ENCODE data around the gene KSR1.
"Not testable (repeated sequence)": the region's sequence is repeated elsewhere in the genome, so short reads cannot be mapped to it uniquely, and the experiment has no call there.

Gene KSR1

DNA sequence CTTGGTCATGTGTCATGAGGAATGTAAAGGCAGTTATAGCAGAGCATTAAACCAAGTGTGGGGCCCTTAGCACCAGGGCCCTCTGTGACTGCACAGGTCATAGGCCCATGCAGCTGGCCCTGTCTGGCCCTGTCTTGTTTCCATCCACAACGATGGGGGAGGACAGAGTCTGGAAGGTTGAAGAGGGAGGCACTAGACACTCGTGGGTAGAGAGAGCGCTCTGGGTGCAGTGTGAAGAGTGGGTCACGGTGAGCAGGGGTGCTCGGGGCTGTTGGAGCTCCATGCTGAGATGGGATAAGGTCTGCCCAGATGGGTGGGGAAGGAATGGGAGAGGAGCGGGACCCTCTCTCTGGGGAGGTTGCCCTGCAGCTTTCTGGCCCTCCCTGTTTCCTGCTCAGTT, 12.8 kb upstream of the KSR1 start:
- no peaks in the 10 kb centered on the region for H3K4me1 ChIP-seq (ENCODE audit: insufficient read depth, low read length)
- no peaks in the 10 kb centered on the region for H3K36me3 ChIP-seq (ENCODE audit: insufficient read depth, low read length)
- H3K9me3 ChIP-seq (ENCODE audit: insufficient read depth, low read depth, low read length) = no peaks in the 10 kb centered on the region
- 90% methylated on average over 6 of the region's 6 CpGs for WGBS
- no peak overlapping the region for H3K4me3 ChIP-seq (ENCODE audit: low read length)
- no peak overlapping the region for H3K9ac ChIP-seq (ENCODE audit: low read depth, low read length)
- H3K27me3 ChIP-seq (ENCODE audit: insufficient read depth, low read length) = no peaks in the 10 kb centered on the region
- no peak overlapping the region for H3K27ac ChIP-seq (ENCODE audit: low read depth, low read length)

DNA sequence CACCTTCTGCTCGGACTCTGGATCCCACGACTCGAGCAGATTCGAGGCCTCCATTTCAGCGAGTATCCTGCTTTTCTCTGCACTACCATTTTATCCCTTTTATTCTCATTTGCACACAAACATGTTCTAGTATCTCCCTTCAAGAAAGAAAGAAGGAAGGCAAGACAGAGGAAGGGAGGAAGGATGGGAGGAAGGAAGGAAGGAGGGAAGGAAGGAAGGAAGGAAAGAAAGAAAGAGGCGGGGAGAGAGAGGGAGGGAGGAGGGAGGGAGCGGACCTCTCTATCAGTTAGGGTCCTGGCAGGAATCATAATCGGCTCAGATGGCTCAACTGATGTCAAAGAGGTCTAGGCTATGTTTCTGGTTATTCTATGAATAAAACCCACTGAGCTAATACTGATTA, 10.3 kb upstream of the KSR1 start:
- 95% methylated on average over 8 of the region's 8 CpGs for WGBS
- H3K9ac ChIP-seq (ENCODE audit: low read depth, low read length) = no peak overlapping the region
- no peaks in the 10 kb centered on the region for H3K4me1 ChIP-seq (ENCODE audit: insufficient read depth, low read length)
- H3K4me3 ChIP-seq (ENCODE audit: low read length) = no peak overlapping the region
- H3K36me3 ChIP-seq (ENCODE audit: insufficient read depth, low read length) = no peaks in the 10 kb centered on the region
- H3K27ac ChIP-seq (ENCODE audit: low read depth, low read length) = no peak overlapping the region
- no peaks in the 10 kb centered on the region for H3K9me3 ChIP-seq (ENCODE audit: insufficient read depth, low read depth, low read length)
- no peaks in the 10 kb centered on the region for H3K27me3 ChIP-seq (ENCODE audit: insufficient read depth, low read length)

DNA sequence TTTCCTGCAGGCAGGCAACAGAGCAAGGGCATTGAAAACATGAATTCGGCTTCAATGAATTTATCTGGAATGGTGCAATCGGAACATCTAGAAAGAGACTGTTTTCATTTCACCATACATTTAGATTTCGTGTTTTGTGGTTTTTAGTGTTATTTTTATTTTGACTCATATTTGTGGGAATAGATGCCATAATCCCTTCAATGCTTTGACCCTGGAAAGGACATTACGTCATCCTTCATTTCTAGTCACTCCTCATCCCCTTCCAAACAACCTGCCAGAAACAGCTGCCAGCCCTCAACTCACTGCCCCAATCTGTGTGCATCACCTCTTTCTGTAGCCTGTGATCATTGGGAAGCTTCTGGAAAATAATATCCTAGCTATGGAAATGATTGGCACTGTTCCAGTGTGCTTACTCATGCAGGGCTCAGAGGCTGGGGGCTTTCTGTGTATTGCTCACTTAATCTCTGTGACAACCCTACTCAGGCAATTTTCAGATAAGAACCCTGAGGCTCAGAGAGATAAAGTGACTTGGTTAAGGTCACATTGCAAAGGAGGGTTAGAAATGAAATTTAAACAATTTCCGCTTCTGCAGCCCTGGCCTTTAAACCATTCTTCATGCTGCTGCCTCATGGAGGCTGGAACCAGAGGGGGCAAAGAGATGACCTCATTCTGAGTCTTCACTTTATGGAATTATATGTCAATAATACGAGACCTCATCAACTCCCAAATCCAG, 9.5 kb upstream of the KSR1 start:
- Histone ChIP-seq H3K4me1 (ENCODE audit: insufficient read depth, low read length) (no peaks in the 10 kb centered on the region), H3K36me3 (ENCODE audit: insufficient read depth, low read length) (no peaks in the 10 kb centered on the region), H3K27me3 (ENCODE audit: insufficient read depth, low read length) (no peaks in the 10 kb centered on the region), H3K9ac (ENCODE audit: low read depth, low read length) (no peak overlapping the region), H3K4me3 (ENCODE audit: low read length) (no peak overlapping the region), H3K27ac (ENCODE audit: low read depth, low read length) (no peak overlapping the region), H3K9me3 (ENCODE audit: insufficient read depth, low read depth, low read length) (no peaks in the 10 kb centered on the region)
- WGBS = 92% methylated on average over 4 of the region's 6 CpGs

DNA sequence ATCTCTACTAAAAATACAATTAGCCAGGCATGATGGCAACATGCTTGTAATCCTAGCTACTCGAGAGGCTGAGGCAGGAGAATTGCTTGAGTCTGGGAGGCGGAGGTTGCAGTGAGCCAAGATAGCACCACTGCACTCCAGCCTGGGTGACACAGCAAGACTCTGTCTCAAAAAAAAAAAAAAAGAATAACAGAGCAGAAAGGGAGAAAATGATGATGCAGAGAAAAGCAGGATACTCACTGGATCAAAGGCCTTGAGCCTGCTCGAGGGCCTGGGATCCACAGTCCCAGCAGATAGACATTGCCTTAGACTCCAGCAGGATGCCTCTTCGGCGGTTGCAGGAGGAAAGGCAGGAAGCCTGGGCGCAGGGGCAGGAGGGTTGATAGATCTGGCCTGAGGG, 7.7 kb upstream of the KSR1 start:
- H3K27ac ChIP-seq (ENCODE audit: low read depth, low read length); H3K4me1 ChIP-seq (ENCODE audit: insufficient read depth, low read length); H3K27me3 ChIP-seq (ENCODE audit: insufficient read depth, low read length); H3K4me3 ChIP-seq (ENCODE audit: low read length); H3K9me3 ChIP-seq (ENCODE audit: insufficient read depth, low read depth, low read length); H3K9ac ChIP-seq (ENCODE audit: low read depth, low read length); H3K36me3 ChIP-seq (ENCODE audit: insufficient read depth, low read length): not testable (repeated sequence)
- WGBS = 91% methylated on average over 6 of the region's 6 CpGs

DNA sequence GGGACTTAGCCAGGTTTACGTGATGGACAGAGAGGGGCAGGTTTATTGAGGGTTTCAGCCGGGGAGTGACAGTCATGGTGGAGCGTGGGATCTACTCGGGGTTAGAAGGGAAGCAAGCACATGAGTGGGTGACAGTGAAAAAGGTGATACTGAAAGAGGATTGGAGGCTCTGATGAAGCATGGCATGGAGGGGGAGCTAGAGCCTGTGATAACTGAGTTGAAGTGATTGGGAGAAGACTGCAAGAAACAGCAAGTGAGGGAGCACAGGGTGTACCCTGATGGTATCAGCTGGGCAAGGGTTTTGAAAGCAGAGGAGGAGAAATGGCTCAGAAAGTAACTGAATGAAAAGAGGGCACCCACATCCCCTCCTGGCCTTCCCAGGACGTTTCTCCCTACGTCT, 6.7 kb upstream of the KSR1 start:
- Histone ChIP-seq H3K4me3 (ENCODE audit: low read length) (no peak overlapping the region), H3K27me3 (ENCODE audit: insufficient read depth, low read length) (no peaks in the 10 kb centered on the region), H3K4me1 (ENCODE audit: insufficient read depth, low read length) (no peaks in the 10 kb centered on the region), H3K9me3 (ENCODE audit: insufficient read depth, low read depth, low read length) (no peaks in the 10 kb centered on the region), H3K27ac (ENCODE audit: low read depth, low read length) (no peak overlapping the region), H3K36me3 (ENCODE audit: insufficient read depth, low read length) (no peaks in the 10 kb centered on the region), H3K9ac (ENCODE audit: low read depth, low read length) (no peak overlapping the region)
- 90% methylated on average over 6 of the region's 6 CpGs for WGBS

DNA sequence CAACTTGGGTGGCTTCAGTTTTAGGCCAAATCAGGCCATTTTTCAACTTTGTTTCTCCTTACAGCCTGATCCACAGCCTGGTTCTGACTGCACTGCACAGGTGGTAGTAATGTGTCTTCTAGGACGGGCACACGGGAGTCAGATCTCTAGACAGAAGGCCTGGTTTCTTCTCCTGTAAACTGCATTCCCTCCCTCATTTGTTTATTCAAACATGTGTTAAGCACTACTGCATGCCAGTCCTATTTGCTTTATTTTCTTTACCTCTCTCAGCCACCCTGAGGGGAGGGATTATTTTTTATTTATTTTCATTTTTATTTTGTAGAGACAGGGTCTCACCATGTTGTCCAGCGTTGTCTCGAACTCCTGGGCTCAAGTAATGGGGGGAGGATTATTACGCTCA, 6.3 kb upstream of the KSR1 start:
- Histone ChIP-seq H3K27ac (ENCODE audit: low read depth, low read length) (no peak overlapping the region), H3K4me3 (ENCODE audit: low read length) (no peak overlapping the region), H3K27me3 (ENCODE audit: insufficient read depth, low read length) (peaks cover 2% of the 10 kb centered on the region), H3K9ac (ENCODE audit: low read depth, low read length) (no peak overlapping the region), H3K9me3 (ENCODE audit: insufficient read depth, low read depth, low read length) (no peaks in the 10 kb centered on the region), H3K4me1 (ENCODE audit: insufficient read depth, low read length) (no peaks in the 10 kb centered on the region), H3K36me3 (ENCODE audit: insufficient read depth, low read length) (no peaks in the 10 kb centered on the region)
- 97% methylated on average over 5 of the region's 5 CpGs for WGBS

DNA sequence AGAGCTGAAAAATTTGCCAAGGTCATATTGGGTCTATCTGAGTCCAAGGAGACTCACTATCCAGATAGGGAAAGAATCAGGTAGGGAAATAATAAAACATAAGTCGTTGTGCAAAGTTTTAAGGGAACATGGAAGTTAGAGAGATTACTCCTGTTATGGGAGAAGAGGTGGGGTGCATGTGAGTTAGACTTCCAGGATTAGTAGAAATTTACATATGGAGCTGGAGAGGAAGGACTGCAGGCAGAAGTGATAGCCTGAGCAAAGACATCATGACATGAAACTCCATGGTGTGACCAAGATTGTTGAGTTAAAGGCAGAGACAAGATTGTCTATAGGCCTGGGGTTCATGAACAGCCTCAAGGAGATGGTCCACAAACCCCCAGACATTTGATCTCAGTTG, 5.8 kb upstream of the KSR1 start:
- Histone ChIP-seq H3K9me3 (ENCODE audit: insufficient read depth, low read depth, low read length) (no peaks in the 10 kb centered on the region), H3K4me1 (ENCODE audit: insufficient read depth, low read length) (no peaks in the 10 kb centered on the region), H3K27me3 (ENCODE audit: insufficient read depth, low read length) (peaks cover 7% of the 10 kb centered on the region), H3K27ac (ENCODE audit: low read depth, low read length) (no peak overlapping the region), H3K36me3 (ENCODE audit: insufficient read depth, low read length) (no peaks in the 10 kb centered on the region), H3K4me3 (ENCODE audit: low read length) (no peak overlapping the region), H3K9ac (ENCODE audit: low read depth, low read length) (no peak overlapping the region)
- 88% methylated on average over 1 of the region's 1 CpG for WGBS

DNA sequence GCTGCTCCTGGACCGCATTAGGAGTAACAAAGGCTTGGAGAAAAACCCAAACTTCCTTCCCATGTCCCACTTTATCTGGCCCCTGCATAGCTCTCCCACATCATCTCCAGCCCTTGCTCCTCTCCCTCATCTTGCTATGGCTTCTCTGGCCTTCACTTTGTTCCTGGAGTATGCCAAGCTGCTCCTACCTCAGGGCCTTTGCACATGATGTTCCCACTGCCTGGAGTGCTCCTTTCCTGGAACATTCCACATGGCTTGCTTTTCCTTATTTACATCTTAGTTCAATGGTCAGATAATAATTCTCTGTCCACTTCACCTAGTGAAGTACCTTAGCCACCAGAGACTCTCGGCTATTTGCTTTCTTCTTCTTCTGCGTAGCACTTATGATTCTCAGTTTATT, 4.3 kb upstream of the KSR1 start:
- Histone ChIP-seq H3K27ac (ENCODE audit: low read depth, low read length) (no peak overlapping the region), H3K9me3 (ENCODE audit: insufficient read depth, low read depth, low read length) (no peaks in the 10 kb centered on the region), H3K4me3 (ENCODE audit: low read length) (no peak overlapping the region), H3K27me3 (ENCODE audit: insufficient read depth, low read length) (peaks cover 7% of the 10 kb centered on the region), H3K9ac (ENCODE audit: low read depth, low read length) (no peak overlapping the region), H3K4me1 (ENCODE audit: insufficient read depth, low read length) (no peaks in the 10 kb centered on the region), H3K36me3 (ENCODE audit: insufficient read depth, low read length) (no peaks in the 10 kb centered on the region)
- 96% methylated on average over 2 of the region's 3 CpGs for WGBS

DNA sequence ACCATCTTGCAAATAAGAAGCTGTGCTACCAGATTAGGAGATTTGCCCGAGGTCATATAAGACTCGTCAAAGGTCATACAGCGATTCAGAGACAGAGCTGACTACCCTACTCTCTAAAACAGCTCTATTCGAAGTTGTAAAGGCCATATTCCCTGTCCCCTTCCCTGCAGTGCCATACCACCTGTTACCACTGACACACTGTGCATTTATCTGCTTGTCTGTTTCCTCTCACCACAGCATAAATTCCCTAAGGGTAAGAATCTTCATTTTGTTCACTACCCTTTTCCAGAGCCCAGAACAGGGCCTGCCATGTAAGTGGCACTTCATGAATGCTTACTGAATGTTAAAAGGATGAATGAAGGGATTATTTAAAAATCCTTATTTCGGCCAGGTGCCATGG, 3.4 kb upstream of the KSR1 start:
- Histone ChIP-seq H3K27ac (ENCODE audit: low read depth, low read length) (no peak overlapping the region), H3K4me1 (ENCODE audit: insufficient read depth, low read length) (peaks cover 6% of the 10 kb centered on the region), H3K36me3 (ENCODE audit: insufficient read depth, low read length) (no peaks in the 10 kb centered on the region), H3K4me3 (ENCODE audit: low read length) (no peak overlapping the region), H3K27me3 (ENCODE audit: insufficient read depth, low read length) (peaks cover 15% of the 10 kb centered on the region), H3K9ac (ENCODE audit: low read depth, low read length) (no peak overlapping the region), H3K9me3 (ENCODE audit: insufficient read depth, low read depth, low read length) (no peaks in the 10 kb centered on the region)
- 71% methylated on average over 5 of the region's 5 CpGs for WGBS

DNA sequence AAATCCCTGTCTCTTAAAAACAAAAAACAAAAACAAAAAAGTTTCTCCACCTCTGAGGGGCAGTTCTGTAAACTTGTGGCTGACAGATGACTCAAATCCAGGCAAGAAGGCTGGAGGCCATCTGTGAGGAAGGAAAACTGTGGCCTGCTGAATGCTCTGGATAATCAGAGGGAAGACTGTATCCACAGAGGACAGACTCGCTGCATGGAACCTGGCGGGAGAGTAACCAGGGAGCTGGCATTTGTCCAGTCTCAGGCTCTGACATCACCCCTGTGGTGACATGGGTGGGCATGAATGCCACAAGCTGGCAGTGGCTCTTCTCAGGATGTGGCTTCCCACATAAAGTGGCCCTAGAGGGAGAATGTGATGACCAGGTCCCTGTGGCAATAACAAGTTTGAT, 2.8 kb upstream of the KSR1 start:
- Histone ChIP-seq H3K9ac (ENCODE audit: low read depth, low read length) (no peak overlapping the region), H3K4me1 (ENCODE audit: insufficient read depth, low read length) (peaks cover 12% of the 10 kb centered on the region), H3K9me3 (ENCODE audit: insufficient read depth, low read depth, low read length) (no peaks in the 10 kb centered on the region), H3K27ac (ENCODE audit: low read depth, low read length) (no peak overlapping the region), H3K36me3 (ENCODE audit: insufficient read depth, low read length) (no peaks in the 10 kb centered on the region), H3K27me3 (ENCODE audit: insufficient read depth, low read length) (peaks cover 15% of the 10 kb centered on the region), H3K4me3 (ENCODE audit: low read length) (no peak overlapping the region)
- 95% methylated on average over 2 of the region's 2 CpGs for WGBS

DNA sequence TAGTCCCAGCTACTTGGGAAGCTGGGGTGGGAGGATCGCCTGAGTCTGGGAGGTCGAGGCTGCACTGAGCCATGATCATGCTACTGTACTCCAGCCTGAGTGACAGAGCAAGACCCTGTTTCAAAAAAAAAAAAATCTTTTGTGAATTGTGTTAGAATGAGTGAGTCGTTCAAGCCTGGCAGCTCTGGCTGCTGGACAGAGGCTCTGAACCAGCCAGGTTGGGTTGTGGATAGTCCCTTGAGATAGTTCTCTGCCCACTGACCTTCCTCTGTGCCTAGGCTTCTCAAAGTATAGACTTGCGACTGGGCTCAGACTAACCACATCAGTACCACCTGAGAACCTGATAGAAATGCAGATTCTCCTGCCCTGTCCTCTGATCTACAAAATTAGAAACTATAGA, 2.2 kb upstream of the KSR1 start:
- H3K9me3 ChIP-seq (ENCODE audit: insufficient read depth, low read depth, low read length) = no peaks in the 10 kb centered on the region
- no peak overlapping the region for H3K9ac ChIP-seq (ENCODE audit: low read depth, low read length)
- WGBS = 90% methylated on average over 4 of the region's 4 CpGs
- no peak overlapping the region for H3K4me3 ChIP-seq (ENCODE audit: low read length)
- H3K4me1 ChIP-seq (ENCODE audit: insufficient read depth, low read length) = peaks cover 19% of the 10 kb centered on the region
- no peak overlapping the region for H3K27ac ChIP-seq (ENCODE audit: low read depth, low read length)
- no peaks in the 10 kb centered on the region for H3K36me3 ChIP-seq (ENCODE audit: insufficient read depth, low read length)
- peaks cover 15% of the 10 kb centered on the region for H3K27me3 ChIP-seq (ENCODE audit: insufficient read depth, low read length)
